ENCODE results near the gene TUG1.

DNA sequence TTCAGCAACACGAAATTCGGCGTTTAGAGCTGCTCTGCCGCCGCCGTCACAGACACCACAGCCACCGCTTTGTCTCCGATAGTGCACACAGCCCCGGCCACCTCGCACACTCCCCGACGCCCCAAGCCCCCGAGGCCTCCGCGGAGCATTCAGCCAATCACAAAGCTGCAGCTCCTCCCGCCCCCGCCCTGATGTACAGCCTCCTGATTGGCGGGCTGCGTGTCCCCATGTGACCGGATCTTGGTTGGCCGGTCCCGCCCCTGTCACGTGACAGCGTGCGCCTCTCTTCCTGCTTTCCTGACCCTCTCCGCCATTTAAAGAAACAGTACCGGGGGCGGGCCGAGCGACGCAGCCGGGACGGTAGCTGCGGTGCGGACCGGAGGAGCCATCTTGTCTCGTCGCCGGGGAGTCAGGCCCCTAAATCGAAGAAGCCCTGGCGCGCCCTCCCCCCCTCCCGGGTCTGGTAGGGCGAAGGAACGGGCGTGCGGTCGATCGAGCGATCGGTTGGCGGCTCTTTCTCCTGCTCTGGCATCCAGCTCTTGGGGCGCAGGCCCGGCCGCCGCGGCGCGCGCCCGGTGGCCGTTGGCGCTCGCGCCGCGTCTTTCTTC, at the start of gene TUG1:
- TF ChIP-seq CTCF (conservative IDR thresholded peaks at IDR 0.05; ENCODE audit: low read depth, low read length) (no peak), BHLHE40 (IDR thresholded peaks at IDR 0.05; ENCODE audit: low read depth, low read length) (peak; percentile 84), POLR2A (IDR thresholded peaks at IDR 0.05; ENCODE audit: low read depth, low read length) (peak; percentile 88), MAFK (IDR thresholded peaks at IDR 0.05; ENCODE audit: low read depth, low read length) (no peak), SMC3 (IDR thresholded peaks at IDR 0.05; ENCODE audit: low read depth, low read length) (no peak), USF2 (IDR thresholded peaks at IDR 0.05; ENCODE audit: low read depth, low read length) (peak; percentile 100), ELK1 (IDR thresholded peaks at IDR 0.05; ENCODE audit: borderline replicate concordance, low read depth, low read length) (no peak), RFX5 (IDR thresholded peaks at IDR 0.05; ENCODE audit: low read depth, low read length) (no peak), CEBPB (IDR thresholded peaks at IDR 0.05; ENCODE audit: low read depth, low read length) (no peak), MAZ (IDR thresholded peaks at IDR 0.05; ENCODE audit: borderline replicate concordance, low read depth, low read length) (no peak; the same call in 1 of the 2 replicates), RAD21 (IDR thresholded peaks at IDR 0.05; ENCODE audit: low read length) (no peak), FOS (IDR thresholded peaks at IDR 0.05; ENCODE audit: low read depth, low read length) (peak; percentile 52; the same call in 1 of the 2 replicates), CHD1 (IDR thresholded peaks at IDR 0.05; ENCODE audit: low read depth, low read length) (0 out of 2 replicates have a peak, but pooled peaks have one; percentile 22)

Data from IMR-90 (cell line).